OCI-LY1 (cell line): Measurements from ENCODE around the gene RAPGEF4.

Source experiments
- H2AFZ ChIP-seq: fragments of 200-600 bp; sonication (generic), shearing (Covaris generic); 2 replicates; pipeline ENCODE4 v1.6.0; 2014; ENCODE audit warnings: antibody characterized with exemption, mild to moderate bottlenecking, low read length
- H3F3A ChIP-seq: fragments of 200-600 bp; sonication (generic), shearing (Covaris generic); 2 replicates; pipeline ENCODE4 v1.6.0; 2014; ENCODE audit warnings: mild to moderate bottlenecking, antibody characterized with exemption, low read length, moderate library complexity; ENCODE audit not compliant: insufficient read depth
- H3K27ac ChIP-seq: fragments of 200-600 bp; sonication (generic); 2 replicates; pipeline ENCODE4 v1.5.1; 2014; ENCODE audit warnings: low read length, mixed run types, mild to moderate bottlenecking, low read depth; ENCODE audit not compliant: poor library complexity, severe bottlenecking
- H3K27me3 ChIP-seq: fragments of 200-600 bp; sonication (generic); 2 replicates; pipeline ENCODE4 v1.6.0; 2014; ENCODE audit warnings: antibody characterized with exemption, mild to moderate bottlenecking, low read length, moderate library complexity; ENCODE audit not compliant: insufficient read depth
- H3K36me3 ChIP-seq: fragments of 200-600 bp; sonication (generic); 2 replicates; pipeline ENCODE4 v1.6.1; 2014; ENCODE audit warnings: mild to moderate bottlenecking, antibody characterized with exemption, low read length, moderate library complexity, mixed read lengths; ENCODE audit not compliant: insufficient read depth
- H3K4me1 ChIP-seq: fragments of 200-600 bp; sonication (generic); 2 replicates; pipeline ENCODE4 v1.5.1; 2014; ENCODE audit warnings: mild to moderate bottlenecking, low read length, moderate library complexity; ENCODE audit not compliant: insufficient read depth, severe bottlenecking
- H3K4me2 ChIP-seq: fragments of 200-600 bp; sonication (generic), shearing (Covaris generic); 2 replicates; pipeline ENCODE4 v1.6.1; 2014; ENCODE audit warnings: low read length
- H3K4me3 ChIP-seq: fragments of 200-600 bp; sonication (generic); 2 replicates; pipeline ENCODE4 v1.5.1; 2014; ENCODE audit warnings: low read length, low read depth, mild to moderate bottlenecking, mixed read lengths; ENCODE audit not compliant: poor library complexity, severe bottlenecking
- H3K79me2 ChIP-seq: fragments of 200-600 bp; shearing (Covaris generic); 2 replicates; pipeline ENCODE4 v1.6.1; 2016; ENCODE audit warnings: mixed run types, low read length, mixed read lengths; ENCODE audit not compliant: insufficient read depth
- H3K9ac ChIP-seq: fragments of 200-600 bp; sonication (generic), shearing (Covaris generic); 2 replicates; pipeline ENCODE4 v1.6.1; 2014; ENCODE audit warnings: mild to moderate bottlenecking, low read length, mixed read lengths
- H3K9me2 ChIP-seq: fragments of 200-600 bp; sonication (generic), shearing (Covaris generic); 2 replicates; pipeline ENCODE4 v1.6.1; 2014; ENCODE audit warnings: low read depth, mild to moderate bottlenecking, low read length, mixed read lengths
- H3K9me3 ChIP-seq: fragments of 200-600 bp; shearing (Covaris generic); 2 replicates; pipeline ENCODE4 v1.6.1; 2014; ENCODE audit warnings: low read length, mixed read lengths
- H4K20me1 ChIP-seq: fragments of 200-600 bp; sonication (generic), shearing (Covaris generic); 2 replicates; pipeline ENCODE4 v1.6.0; 2016; ENCODE audit warnings: mild to moderate bottlenecking, low read length; ENCODE audit not compliant: insufficient read depth
- EZH2 ChIP-seq: fragments of 200-600 bp; sonication (generic), shearing (Covaris generic); IDR thresholded peaks from 2 replicates; pipeline ENCODE4 v1.8.0; 2017; ENCODE audit warnings: borderline replicate concordance, mixed run types, mild to moderate bottlenecking, antibody characterized with exemption, low read length, moderate library complexity, mixed read lengths
- TF ChIP-seq, protein P1 (sequence below): fragments of 200-600 bp; sonication (generic), shearing (Covaris generic); IDR thresholded peaks from 2 replicates; pipeline ENCODE4 v1.5.1; 2017; ENCODE audit warnings: mild to moderate bottlenecking, antibody characterized with exemption, low read length, moderate library complexity, mixed read lengths

RAPGEF4 gene

GRCh38 chr2:172896661-172897081 lies 161.0 kb downstream of the RAPGEF4 start:
- no peaks in the 10 kb centered on the region for H3K79me2 ChIP-seq
- no peak overlapping the region for H3K4me3 ChIP-seq
- H2AFZ ChIP-seq, result no peak overlapping the region
- no peaks in the 10 kb centered on the region for H3K27me3 ChIP-seq
- H4K20me1 ChIP-seq, result no peaks in the 10 kb centered on the region
- H3K9ac ChIP-seq, result no peak overlapping the region
- TF ChIP-seq, protein P1, sequence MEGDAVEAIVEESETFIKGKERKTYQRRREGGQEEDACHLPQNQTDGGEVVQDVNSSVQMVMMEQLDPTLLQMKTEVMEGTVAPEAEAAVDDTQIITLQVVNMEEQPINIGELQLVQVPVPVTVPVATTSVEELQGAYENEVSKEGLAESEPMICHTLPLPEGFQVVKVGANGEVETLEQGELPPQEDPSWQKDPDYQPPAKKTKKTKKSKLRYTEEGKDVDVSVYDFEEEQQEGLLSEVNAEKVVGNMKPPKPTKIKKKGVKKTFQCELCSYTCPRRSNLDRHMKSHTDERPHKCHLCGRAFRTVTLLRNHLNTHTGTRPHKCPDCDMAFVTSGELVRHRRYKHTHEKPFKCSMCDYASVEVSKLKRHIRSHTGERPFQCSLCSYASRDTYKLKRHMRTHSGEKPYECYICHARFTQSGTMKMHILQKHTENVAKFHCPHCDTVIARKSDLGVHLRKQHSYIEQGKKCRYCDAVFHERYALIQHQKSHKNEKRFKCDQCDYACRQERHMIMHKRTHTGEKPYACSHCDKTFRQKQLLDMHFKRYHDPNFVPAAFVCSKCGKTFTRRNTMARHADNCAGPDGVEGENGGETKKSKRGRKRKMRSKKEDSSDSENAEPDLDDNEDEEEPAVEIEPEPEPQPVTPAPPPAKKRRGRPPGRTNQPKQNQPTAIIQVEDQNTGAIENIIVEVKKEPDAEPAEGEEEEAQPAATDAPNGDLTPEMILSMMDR, result no peak
- no peak for TF ChIP-seq EZH2
- H3K36me3 ChIP-seq, result no peaks in the 10 kb centered on the region
- no peak overlapping the region for H3K4me2 ChIP-seq
- no peaks in the 10 kb centered on the region for H3F3A ChIP-seq
- no peaks in the 10 kb centered on the region for H3K9me2 ChIP-seq
- H3K4me1 ChIP-seq, result no peaks in the 10 kb centered on the region
- H3K27ac ChIP-seq, result no peak overlapping the region
- no peaks in the 10 kb centered on the region for H3K9me3 ChIP-seq

DNA sequence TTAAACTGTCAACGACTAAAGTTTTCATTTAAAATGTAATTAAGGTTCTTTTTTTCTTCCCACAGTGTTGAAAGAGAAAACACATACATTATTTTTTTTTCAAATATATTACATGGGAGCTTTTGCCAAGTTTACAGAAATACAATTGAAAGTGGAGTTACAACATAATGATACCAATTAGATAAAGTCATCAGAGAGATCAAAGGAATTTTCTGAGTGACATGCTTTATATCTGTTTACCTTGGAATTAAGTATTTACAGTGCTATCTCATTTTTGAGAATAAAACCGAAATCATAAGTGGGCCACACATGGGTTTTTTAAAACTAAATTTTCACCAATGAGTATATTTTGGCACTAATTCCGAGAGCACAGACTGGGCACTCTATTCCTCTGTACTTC lies 165.2 kb downstream of the RAPGEF4 start:
- no peaks in the 10 kb centered on the region for H3K79me2 ChIP-seq
- TF ChIP-seq, protein P1, result no peak
- no peak for TF ChIP-seq EZH2
- no peaks in the 10 kb centered on the region for H3K9me2 ChIP-seq
- no peak overlapping the region for H3K4me2 ChIP-seq
- H3K27me3 ChIP-seq, result no peaks in the 10 kb centered on the region
- H3F3A ChIP-seq, result no peaks in the 10 kb centered on the region
- H3K4me3 ChIP-seq, result no peak overlapping the region
- H3K4me1 ChIP-seq, result no peaks in the 10 kb centered on the region
- H3K9ac ChIP-seq, result no peak overlapping the region
- H4K20me1 ChIP-seq, result no peaks in the 10 kb centered on the region
- no peaks in the 10 kb centered on the region for H3K36me3 ChIP-seq
- no peak overlapping the region for H3K27ac ChIP-seq
- H3K9me3 ChIP-seq, result no peaks in the 10 kb centered on the region
- no peak overlapping the region for H2AFZ ChIP-seq

DNA sequence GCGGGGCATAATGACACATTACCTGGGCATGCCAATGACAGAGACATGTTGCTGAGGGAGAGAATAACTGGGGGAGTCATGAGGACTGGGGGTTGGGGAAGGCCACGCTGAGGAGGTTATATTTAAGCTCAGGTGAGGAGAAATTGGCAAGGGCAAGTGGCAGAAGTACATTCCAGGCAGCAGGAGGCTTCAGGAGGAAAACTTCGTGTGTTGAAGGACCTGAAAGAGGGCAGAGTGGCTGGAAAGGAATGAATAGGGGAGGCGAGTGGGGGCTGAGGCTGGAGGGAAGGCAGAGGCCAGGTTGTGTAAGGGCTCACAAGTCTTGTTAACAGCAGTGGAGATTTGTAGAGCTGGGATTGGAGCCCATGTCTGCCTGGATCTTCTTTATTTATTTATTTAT lies 166.3 kb downstream of the RAPGEF4 start:
- Histone ChIP-seq H3K4me3 (no peak overlapping the region), H3K9ac (no peak overlapping the region), H3K27me3 (no peaks in the 10 kb centered on the region), H3K36me3 (no peaks in the 10 kb centered on the region), H3K4me1 (no peaks in the 10 kb centered on the region), H3F3A (no peaks in the 10 kb centered on the region), H2AFZ (no peak overlapping the region), H3K9me3 (no peaks in the 10 kb centered on the region), H3K9me2 (no peaks in the 10 kb centered on the region), H3K27ac (no peak overlapping the region), H3K79me2 (no peaks in the 10 kb centered on the region), H4K20me1 (no peaks in the 10 kb centered on the region), H3K4me2 (no peak overlapping the region)
- TF ChIP-seq, protein P1, result no peak
- TF ChIP-seq EZH2, result no peak
